ENCODE data around the gene ZCCHC14. TPM values are rescaled to one million over a fixed set of nuclear protein-coding genes. Genes with fewer than 3 reads are reported as not detected.

ZCCHC14 gene
- total and polyA plus RNA-seq, 2 of the 13 experiments (the other 11 are each of a cell fraction or from before 2014, with no cell fraction given): 12.4 to 12.5 TPM

DNA sequence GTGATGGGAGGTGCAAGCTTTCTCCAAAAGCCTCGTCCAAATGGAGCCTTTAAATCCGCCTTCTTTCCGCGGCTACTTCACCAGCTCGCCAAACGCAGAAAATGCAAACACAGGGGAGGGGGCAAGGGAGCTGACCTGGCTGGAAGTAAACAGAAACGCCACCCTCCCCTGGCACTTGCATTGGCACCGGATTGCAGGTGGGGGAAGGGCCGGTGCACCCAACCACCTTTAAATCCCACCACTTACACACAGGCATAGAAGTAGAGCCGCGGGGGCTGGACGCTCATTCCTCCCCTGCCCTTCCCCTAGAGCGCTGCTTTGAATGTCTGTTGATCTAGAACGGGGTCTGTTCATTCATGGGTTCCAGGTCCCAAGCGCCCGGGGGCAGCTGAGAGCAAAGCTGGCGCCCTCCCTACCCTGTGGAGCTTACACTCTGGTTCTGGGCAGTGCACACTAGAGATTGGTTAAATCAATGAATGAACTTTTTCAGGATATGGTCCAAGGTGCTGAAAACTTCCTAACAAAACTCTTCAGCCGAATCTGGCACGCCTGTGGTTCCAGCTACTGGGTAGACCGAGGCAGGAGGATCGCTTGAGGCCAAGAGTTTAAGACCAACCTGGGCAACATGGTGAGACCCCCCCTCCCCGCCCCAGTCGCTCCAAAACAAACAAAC is 920 bp upstream of the ZCCHC14 start:
- WGBS (ENCODE audit: low lambda C conversion rate): 31% methylated on average over 23 of the region's 23 CpGs
- Histone ChIP-seq H3K4me2 (ENCODE audit: low read depth, low read length) (peak overlapping the region; percentile 97), H3K79me2 (ENCODE audit: insufficient read depth, low read length) (peaks cover 33% of the 10 kb centered on the region), H3K9me3 (ENCODE audit: low read length) (no peaks in the 10 kb centered on the region), H2AFZ (ENCODE audit: low read length) (no peak overlapping the region), H3K4me3 (replicated peaks in 1 of 3; ENCODE audit: insufficient read depth in 1 of 3, low read depth in 2 of 3, low read length in 3 of 3) (peak overlapping the region; percentile 49 to 74 (median 67); a peak in 5 of 6 replicates), H3K9ac (ENCODE audit: insufficient read depth, low read depth, low read length) (peak overlapping the region; percentile 58; the same call in 1 of the 2 replicates), H3K27ac (ENCODE audit: extremely low read length, insufficient read depth, low read length) (peak overlapping the region; percentile 18), H3K36me3 (replicated peaks in 1 of 2; ENCODE audit: control insufficient read depth in 1 of 2, insufficient read depth in 2 of 2, low read length in 2 of 2) (no peaks in the 10 kb centered on the region), H3K4me1 (ENCODE audit: insufficient read depth, low read length) (peaks cover 70% of the 10 kb centered on the region), H4K20me1 (ENCODE audit: insufficient read depth, low read length) (peaks cover 30% of the 10 kb centered on the region), H3K27me3 (ENCODE audit: control insufficient read depth in 1 of 2, insufficient read depth in 2 of 2, low read length in 2 of 2) (no peaks in the 10 kb centered on the region; a peak in 1 of 5 replicates)
- FAIRE-seq: no peak
- ChIA-PET POLR2A (interaction anchor here (1.0 to 1.4 kb wide), 2 partner anchors 35 to 111 kb away, joined by 3 to 4 read pairs; no protein-coding TSS in a partner anchor), CTCF (ENCODE audit: low intra/inter-chr PET ratio, low total read pairs) (no interaction called here)
- no peak for DNase-seq (ENCODE audit: low spot score)
- ATAC-seq: peak; percentile 4; the same call in 1 of the 3 replicates
- intact Hi-C loops (cut with micrococcal nuclease; ENCODE audit: unreplicated experiment): loop anchor here (1.0 kb wide), 1 partner anchor 35 kb away; no protein-coding TSS in a partner anchor
- BruUV-seq (replicated peaks): no TSS peak
- in situ Hi-C loops (cut with HindIII; ENCODE audit: extremely low pct_ligation_motif_present, low pct_unique_long_range_greater_than_20kb): loop anchor here (5.0 kb wide), 1 partner anchor 49 kb away; no protein-coding TSS in a partner anchor
- TF ChIP-seq REL (CRISPR knock-in tag; conservative IDR thresholded peaks at IDR 0.05): no peak
- TF ChIP-seq ZNF703 (CRISPR knock-in tag; IDR thresholded peaks at IDR 0.05; ENCODE audit: borderline replicate concordance): 0 out of 2 replicates have a peak, but pooled peaks have one; percentile 2
- no peak for TF ChIP-seq HNRNPUL1 (IDR thresholded peaks at IDR 0.05; ENCODE audit: low read depth, low read length)
- TF ChIP-seq RBM39 (IDR thresholded peaks at IDR 0.05; ENCODE audit: low read depth, low read length, poor library complexity, severe bottlenecking): peak; percentile 0
- TF ChIP-seq ISX (CRISPR knock-in tag; conservative IDR thresholded peaks at IDR 0.05): no peak
- no peak for TF ChIP-seq PLRG1 (conservative IDR thresholded peaks at IDR 0.05)
- TF ChIP-seq ZC3H13 (CRISPR knock-in tag; IDR thresholded peaks at IDR 0.05): 0 out of 2 replicates have a peak, but pooled peaks have one; percentile 6
- peak; percentile 8; the same call in 1 of the 2 replicates for TF ChIP-seq MEIS1 (CRISPR knock-in tag; IDR thresholded peaks at IDR 0.05; ENCODE audit: borderline replicate concordance)
- no peak for TF ChIP-seq SMC3 (IDR thresholded peaks at IDR 0.05; ENCODE audit: low read length)
- TF ChIP-seq, protein P1, sequence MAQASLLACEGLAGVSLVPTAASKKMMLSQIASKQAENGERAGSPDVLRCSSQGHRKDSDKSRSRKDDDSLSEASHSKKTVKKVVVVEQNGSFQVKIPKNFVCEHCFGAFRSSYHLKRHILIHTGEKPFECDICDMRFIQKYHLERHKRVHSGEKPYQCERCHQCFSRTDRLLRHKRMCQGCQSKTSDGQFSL (CRISPR knock-in tag; IDR thresholded peaks at IDR 0.05): no peak
- TF ChIP-seq SP5 (CRISPR knock-in tag; IDR thresholded peaks at IDR 0.05; ENCODE audit: borderline replicate concordance, low read depth): no peak
- TF ChIP-seq GATAD1 (CRISPR knock-in tag; IDR thresholded peaks at IDR 0.05): no peak
- TF ChIP-seq NFYB (CRISPR knock-in tag; IDR thresholded peaks at IDR 0.05): no peak
- TF ChIP-seq, protein P2, sequence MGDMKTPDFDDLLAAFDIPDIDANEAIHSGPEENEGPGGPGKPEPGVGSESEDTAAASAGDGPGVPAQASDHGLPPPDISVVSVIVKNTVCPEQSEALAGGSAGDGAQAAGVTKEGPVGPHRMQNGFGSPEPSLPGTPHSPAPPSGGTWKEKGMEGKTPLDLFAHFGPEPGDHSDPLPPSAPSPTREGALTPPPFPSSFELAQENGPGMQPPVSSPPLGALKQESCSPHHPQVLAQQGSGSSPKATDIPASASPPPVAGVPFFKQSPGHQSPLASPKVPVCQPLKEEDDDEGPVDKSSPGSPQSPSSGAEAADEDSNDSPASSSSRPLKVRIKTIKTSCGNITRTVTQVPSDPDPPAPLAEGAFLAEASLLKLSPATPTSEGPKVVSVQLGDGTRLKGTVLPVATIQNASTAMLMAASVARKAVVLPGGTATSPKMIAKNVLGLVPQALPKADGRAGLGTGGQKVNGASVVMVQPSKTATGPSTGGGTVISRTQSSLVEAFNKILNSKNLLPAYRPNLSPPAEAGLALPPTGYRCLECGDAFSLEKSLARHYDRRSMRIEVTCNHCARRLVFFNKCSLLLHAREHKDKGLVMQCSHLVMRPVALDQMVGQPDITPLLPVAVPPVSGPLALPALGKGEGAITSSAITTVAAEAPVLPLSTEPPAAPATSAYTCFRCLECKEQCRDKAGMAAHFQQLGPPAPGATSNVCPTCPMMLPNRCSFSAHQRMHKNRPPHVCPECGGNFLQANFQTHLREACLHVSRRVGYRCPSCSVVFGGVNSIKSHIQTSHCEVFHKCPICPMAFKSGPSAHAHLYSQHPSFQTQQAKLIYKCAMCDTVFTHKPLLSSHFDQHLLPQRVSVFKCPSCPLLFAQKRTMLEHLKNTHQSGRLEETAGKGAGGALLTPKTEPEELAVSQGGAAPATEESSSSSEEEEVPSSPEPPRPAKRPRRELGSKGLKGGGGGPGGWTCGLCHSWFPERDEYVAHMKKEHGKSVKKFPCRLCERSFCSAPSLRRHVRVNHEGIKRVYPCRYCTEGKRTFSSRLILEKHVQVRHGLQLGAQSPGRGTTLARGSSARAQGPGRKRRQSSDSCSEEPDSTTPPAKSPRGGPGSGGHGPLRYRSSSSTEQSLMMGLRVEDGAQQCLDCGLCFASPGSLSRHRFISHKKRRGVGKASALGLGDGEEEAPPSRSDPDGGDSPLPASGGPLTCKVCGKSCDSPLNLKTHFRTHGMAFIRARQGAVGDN (CRISPR knock-in tag; IDR thresholded peaks at IDR 0.05): peak; percentile 23; the same call in 1 of the 2 replicates
- TF ChIP-seq, protein P3, sequence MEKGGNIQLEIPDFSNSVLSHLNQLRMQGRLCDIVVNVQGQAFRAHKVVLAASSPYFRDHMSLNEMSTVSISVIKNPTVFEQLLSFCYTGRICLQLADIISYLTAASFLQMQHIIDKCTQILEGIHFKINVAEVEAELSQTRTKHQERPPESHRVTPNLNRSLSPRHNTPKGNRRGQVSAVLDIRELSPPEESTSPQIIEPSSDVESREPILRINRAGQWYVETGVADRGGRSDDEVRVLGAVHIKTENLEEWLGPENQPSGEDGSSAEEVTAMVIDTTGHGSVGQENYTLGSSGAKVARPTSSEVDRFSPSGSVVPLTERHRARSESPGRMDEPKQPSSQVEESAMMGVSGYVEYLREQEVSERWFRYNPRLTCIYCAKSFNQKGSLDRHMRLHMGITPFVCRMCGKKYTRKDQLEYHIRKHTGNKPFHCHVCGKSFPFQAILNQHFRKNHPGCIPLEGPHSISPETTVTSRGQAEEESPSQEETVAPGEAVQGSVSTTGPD (CRISPR knock-in tag; IDR thresholded peaks at IDR 0.05): peak; percentile 76; the same call in 1 of the 2 replicates
- no peak for TF ChIP-seq ZNF780A (CRISPR knock-in tag; IDR thresholded peaks at IDR 0.05)
- peak; percentile 91 for TF ChIP-seq MIER2 (CRISPR knock-in tag; IDR thresholded peaks at IDR 0.05)
- TF ChIP-seq ZNF501 (CRISPR knock-in tag; IDR thresholded peaks at IDR 0.05): peak; percentile 12; the same call in 1 of the 2 replicates
- TF ChIP-seq ZNF30 (CRISPR knock-in tag; IDR thresholded peaks at IDR 0.05): no peak

Measured in HepG2 (cell line).